ENCODE results near the gene MAFB. TPM values are rescaled to one million over a fixed set of nuclear protein-coding genes. Genes with fewer than 3 reads are reported as not detected.

The MAFB gene
- total and polyA plus RNA-seq, 4 donors: 7.7 to 161 (median 41.3) TPM

- peaks cover 0 to 10% (median 0%) of the 10 kb centered on the region in 5 donors for H3K4me1 ChIP-seq (ENCODE audit: control insufficient read depth in 5 of 5, insufficient read depth in 5 of 5, low read length in 5 of 5)
- peaks cover 0 to 3% (median 0%) of the 10 kb centered on the region in 4 donors for H3K9me3 ChIP-seq (ENCODE audit: control insufficient read depth in 4 of 4, insufficient read depth in 3 of 4, low read length in 3 of 4)
- H3K27ac ChIP-seq (ENCODE audit: low read depth in 1 of 2, low read length in 1 of 2): no peak overlapping the region
- no peak for TF ChIP-seq CTCF (IDR thresholded peaks at IDR 0.05; ENCODE audit: control extremely low read depth, extremely low read depth)
- no peak for DNase-seq
- no peak for ATAC-seq (ENCODE audit: insufficient read depth, low FRiP score)
- no peaks in the 10 kb centered on the region for H3K36me3 ChIP-seq (ENCODE audit: control insufficient read depth in 4 of 4, insufficient read depth in 4 of 4, low read length in 4 of 4)
- H3K9ac ChIP-seq (ENCODE audit: insufficient read depth in 1 of 2, low read length in 2 of 2): no peak overlapping the region
- no peak overlapping the region for H3K4me3 ChIP-seq
- no peaks in the 10 kb centered on the region for H3K27me3 ChIP-seq (ENCODE audit: control insufficient read depth in 3 of 3, insufficient read depth in 3 of 3, low read length in 2 of 3)
Observed at GRCh38 chr20:40635971-40636370, 53.1 kb downstream of the MAFB start.
